ENCODE measurements around the gene AHCYL2. TPM values are rescaled to one million over a fixed set of nuclear protein-coding genes. Genes with fewer than 3 reads are reported as not detected.

Gene AHCYL2
- total RNA-seq, 4 donors from 2014 or later = 83.2 to 149 (median 101) TPM

DNA sequence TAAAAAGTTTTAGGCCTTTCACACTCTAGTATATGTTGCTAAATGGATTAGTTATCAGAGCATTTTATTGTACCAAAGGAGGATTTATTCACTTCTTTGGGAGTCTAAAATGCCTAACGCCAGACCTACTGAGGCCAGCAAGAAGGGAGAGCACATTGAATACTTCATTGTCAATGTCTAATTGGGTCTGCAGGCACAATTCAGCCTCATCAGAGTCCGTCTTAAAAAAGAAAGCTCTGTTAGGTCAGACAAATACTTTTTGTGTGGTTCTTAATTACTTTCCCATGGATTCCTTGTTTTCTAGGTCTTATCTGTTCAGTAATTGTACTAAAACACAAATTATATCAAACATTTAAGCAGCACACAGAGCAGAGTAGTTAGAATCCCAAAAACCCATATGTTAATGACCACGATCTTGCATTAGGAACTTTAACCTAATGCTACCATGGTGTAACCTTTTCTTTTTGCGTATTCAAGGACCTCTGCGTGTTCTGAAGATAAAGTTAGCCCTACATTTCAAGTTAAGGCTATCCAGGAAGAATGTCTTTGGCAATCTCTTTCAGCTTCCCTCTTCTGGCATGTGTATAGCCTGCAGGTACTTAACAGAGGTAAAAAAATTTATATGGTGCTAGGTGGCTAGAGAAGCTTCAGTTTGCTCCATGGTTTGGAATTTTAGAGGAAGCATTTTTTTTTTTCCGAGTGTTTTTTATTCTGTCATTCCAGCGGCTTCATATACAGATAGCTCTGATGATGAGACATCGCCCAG is 163.7 kb downstream of the AHCYL2 start:
- H3K4me3 ChIP-seq (replicated peaks in 1 of 3) = no peak overlapping the region
- no peak for DNase-seq
- peaks cover 5 to 10% of the 10 kb centered on the region in 2 donors for H3K36me3 ChIP-seq
- WGBS, 2 donors = 95 to 97% methylated on average over 8 of the region's 8 CpGs
- H3K4me1 ChIP-seq = no peaks in the 10 kb centered on the region
- H3K27me3 ChIP-seq = no peaks in the 10 kb centered on the region
- intact Hi-C loops (cut with DNase I) = no loop called here
- TF ChIP-seq POLR2A (IDR thresholded peaks at IDR 0.05) = no peak
- TF ChIP-seq, protein P1, sequence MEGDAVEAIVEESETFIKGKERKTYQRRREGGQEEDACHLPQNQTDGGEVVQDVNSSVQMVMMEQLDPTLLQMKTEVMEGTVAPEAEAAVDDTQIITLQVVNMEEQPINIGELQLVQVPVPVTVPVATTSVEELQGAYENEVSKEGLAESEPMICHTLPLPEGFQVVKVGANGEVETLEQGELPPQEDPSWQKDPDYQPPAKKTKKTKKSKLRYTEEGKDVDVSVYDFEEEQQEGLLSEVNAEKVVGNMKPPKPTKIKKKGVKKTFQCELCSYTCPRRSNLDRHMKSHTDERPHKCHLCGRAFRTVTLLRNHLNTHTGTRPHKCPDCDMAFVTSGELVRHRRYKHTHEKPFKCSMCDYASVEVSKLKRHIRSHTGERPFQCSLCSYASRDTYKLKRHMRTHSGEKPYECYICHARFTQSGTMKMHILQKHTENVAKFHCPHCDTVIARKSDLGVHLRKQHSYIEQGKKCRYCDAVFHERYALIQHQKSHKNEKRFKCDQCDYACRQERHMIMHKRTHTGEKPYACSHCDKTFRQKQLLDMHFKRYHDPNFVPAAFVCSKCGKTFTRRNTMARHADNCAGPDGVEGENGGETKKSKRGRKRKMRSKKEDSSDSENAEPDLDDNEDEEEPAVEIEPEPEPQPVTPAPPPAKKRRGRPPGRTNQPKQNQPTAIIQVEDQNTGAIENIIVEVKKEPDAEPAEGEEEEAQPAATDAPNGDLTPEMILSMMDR (IDR thresholded peaks at IDR 0.05) = no peak
- H3K27ac ChIP-seq = no peak overlapping the region
- no peaks in the 10 kb centered on the region for H3K9me3 ChIP-seq

DNA sequence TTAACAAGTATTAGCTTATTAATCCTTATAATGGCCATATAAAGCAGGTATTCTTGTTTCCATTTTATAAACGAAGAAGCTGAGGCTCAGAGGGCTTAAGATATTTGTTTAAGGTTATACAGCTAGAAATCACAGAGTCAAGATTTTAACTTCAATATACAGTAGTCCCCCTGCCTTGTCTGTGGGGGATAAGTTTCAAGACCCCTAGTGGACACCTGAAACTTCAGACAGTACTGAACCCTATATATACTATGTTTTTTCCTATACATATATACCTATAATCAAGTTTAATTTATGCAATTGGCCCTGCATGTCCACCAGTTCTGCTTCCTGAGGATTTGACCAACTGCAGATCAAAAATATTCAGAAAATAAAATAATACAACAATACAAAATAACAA is 165.0 kb downstream of the AHCYL2 start:
- no peak overlapping the region for H3K27ac ChIP-seq
- intact Hi-C loops (cut with DNase I) = no loop called here
- no peak overlapping the region for H3K4me3 ChIP-seq (replicated peaks in 1 of 3)
- WGBS, 2 donors = 77 to 83% methylated on average over 1 of the region's 1 CpG
- no peak for DNase-seq
- no peak for TF ChIP-seq POLR2A (IDR thresholded peaks at IDR 0.05)
- TF ChIP-seq, protein P1 (IDR thresholded peaks at IDR 0.05) = no peak
- no peaks in the 10 kb centered on the region for H3K9me3 ChIP-seq
- no peaks in the 10 kb centered on the region for H3K27me3 ChIP-seq
- H3K36me3 ChIP-seq = peaks cover 5 to 8% of the 10 kb centered on the region in 2 donors
- H3K4me1 ChIP-seq = peaks cover 0 to under 1% of the 10 kb centered on the region in 2 donors

DNA sequence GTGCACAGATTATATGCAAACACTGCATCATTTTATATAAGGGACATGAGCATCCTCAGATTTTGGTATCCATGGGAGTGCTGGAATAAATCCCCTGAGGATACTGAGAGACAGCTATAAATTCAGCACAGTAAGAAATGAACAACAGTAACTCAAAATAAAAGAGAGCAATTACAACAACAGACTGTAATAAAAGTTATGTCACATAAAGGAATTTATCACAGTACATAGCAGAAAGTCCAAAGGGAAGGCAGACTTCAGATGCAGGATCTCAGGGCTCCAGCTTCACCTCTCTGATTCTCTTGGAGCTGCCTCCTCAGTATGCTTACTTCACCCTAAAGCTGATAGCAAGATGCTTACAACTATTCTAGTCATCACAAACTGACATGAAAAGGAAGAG is 165.5 kb downstream of the AHCYL2 start:
- Histone ChIP-seq H3K27ac (no peak overlapping the region), H3K9me3 (no peaks in the 10 kb centered on the region), H3K4me3 (replicated peaks in 1 of 3) (no peak overlapping the region), H3K4me1 (peaks cover 0 to 5% of the 10 kb centered on the region in 2 donors), H3K36me3 (peaks cover 5 to 8% of the 10 kb centered on the region in 2 donors), H3K27me3 (no peaks in the 10 kb centered on the region)
- intact Hi-C loops (cut with DNase I) = no loop called here
- no peak for DNase-seq
- TF ChIP-seq, protein P1 (IDR thresholded peaks at IDR 0.05) = no peak
- no peak for TF ChIP-seq POLR2A (IDR thresholded peaks at IDR 0.05)

DNA sequence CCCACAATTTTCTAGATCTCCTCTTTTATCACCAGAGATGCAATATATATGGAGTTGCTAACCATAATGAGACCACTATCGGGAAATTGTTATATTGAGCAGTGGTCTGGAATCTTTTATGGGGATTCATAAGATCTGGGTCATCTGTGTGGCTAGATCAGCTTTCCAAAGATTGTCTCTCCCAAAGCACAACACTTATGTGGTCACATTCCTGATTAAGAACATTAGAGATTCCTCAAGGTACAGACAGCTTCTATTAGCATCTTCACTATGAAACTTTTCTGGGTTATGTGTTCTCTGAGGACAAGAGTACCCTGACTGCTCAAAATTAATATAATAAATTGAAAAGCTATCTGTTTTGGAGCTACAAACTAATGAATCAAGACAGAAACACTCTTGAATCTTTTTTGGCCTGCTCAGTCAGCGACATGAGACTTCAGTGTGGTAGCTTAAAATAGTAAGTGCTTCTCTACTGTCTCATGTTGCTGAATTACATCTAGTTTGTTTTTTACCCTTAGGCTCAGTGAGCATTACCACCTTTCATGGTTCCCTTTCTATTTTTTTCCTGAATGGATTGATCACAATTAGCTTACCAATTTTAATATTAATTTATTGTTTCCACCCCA is 166.8 kb downstream of the AHCYL2 start:
- Histone ChIP-seq H3K4me1 (peaks cover 0 to 6% of the 10 kb centered on the region in 2 donors), H3K9me3 (no peaks in the 10 kb centered on the region), H3K27me3 (no peaks in the 10 kb centered on the region), H3K36me3 (peaks cover 5 to 8% of the 10 kb centered on the region in 2 donors), H3K4me3 (replicated peaks in 1 of 3) (no peak overlapping the region), H3K27ac (no peak overlapping the region)
- DNase-seq = no peak
- intact Hi-C loops (cut with DNase I) = no loop called here
- TF ChIP-seq, protein P1 (IDR thresholded peaks at IDR 0.05) = no peak
- TF ChIP-seq POLR2A (IDR thresholded peaks at IDR 0.05) = no peak
- WGBS, 2 donors = 92% methylated on average over 2 of the region's 2 CpGs

DNA sequence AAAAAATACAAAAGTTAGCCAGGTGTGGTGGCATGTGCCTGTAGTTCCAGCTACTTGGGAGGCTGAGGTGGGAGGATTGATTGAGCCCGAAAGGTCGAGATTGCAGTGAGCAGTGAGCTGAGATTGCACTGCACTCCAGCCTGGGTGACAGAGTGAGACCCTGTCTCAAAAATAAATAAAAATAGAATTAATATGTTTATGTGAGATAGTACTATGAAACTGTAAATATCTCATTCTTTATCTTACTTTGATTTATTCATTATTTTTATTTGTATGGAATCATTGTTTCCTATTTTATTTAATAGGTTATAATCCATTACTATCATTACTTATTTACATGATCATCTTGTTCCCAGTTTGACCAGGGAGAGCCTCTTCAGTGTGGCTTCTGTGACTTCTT is 168.4 kb downstream of the AHCYL2 start:
- 97% methylated on average over 2 of the region's 2 CpGs for WGBS, 2 donors

More for the DNA sequence above, 168.4 kb downstream of the AHCYL2 start:
- TF ChIP-seq POLR2A (IDR thresholded peaks at IDR 0.05) = no peak
- TF ChIP-seq, protein P1 (IDR thresholded peaks at IDR 0.05) = no peak
- H3K9me3 ChIP-seq = no peaks in the 10 kb centered on the region
- intact Hi-C loops (cut with DNase I) = no loop called here
- H3K27me3 ChIP-seq = no peaks in the 10 kb centered on the region
- DNase-seq = no peak
- H3K4me3 ChIP-seq (replicated peaks in 1 of 3) = no peak overlapping the region
- peaks cover 0 to 6% of the 10 kb centered on the region in 2 donors for H3K4me1 ChIP-seq
- H3K27ac ChIP-seq = no peak overlapping the region
- peaks cover 5 to 14% of the 10 kb centered on the region in 2 donors for H3K36me3 ChIP-seq
